ENCODE measurements around the gene MARCHF10. TPM values are rescaled to one million over a fixed set of nuclear protein-coding genes. Genes with fewer than 3 reads are reported as not detected.
A peak's percentile ranks its signal among the peaks of the same experiment; 100 is the strongest.

Gene MARCHF10
- total RNA-seq, 1 donor from 2014 or later: not detected

DNA sequence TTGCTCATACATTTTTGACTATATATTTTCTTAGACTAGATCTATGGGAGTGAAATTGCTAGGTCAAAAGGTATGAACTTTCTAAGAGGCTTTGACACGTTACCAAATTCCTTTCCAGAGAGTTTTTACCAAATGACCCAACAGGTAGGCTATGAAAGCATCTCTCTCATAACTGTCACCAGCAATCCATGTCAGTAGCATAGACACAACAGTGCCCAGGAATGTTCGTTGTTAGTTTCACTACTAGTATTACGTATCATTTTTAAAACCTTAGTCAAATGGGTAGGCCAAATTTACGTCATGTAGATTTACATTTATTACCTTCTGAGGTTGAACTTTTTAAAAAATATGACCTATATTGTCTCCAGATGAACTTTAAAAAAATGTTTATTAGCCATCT, 66.8 kb downstream of the MARCHF10 start:
- H3K27ac Mint-ChIP-seq: no peak overlapping the region
- peaks cover 42% of the 10 kb centered on the region for H3K27me3 Mint-ChIP-seq
- H3K4me1 Mint-ChIP-seq: no peaks in the 10 kb centered on the region
- no peaks in the 10 kb centered on the region for H3K36me3 Mint-ChIP-seq (ENCODE audit: low read depth)
- intact Hi-C loops (cut with micrococcal nuclease): no loop called here
- DNase-seq: no peak
- no peak overlapping the region for H3K4me3 Mint-ChIP-seq
- no peaks in the 10 kb centered on the region for H3K9me3 Mint-ChIP-seq

GRCh38 chr17:62739645-62740388, 68.3 kb downstream of the MARCHF10 start:
- intact Hi-C loops (cut with micrococcal nuclease): no loop called here
- no peak overlapping the region for H3K4me3 Mint-ChIP-seq

GRCh38 chr17:62738281-62738680, 69.8 kb downstream of the MARCHF10 start:
- no peaks in the 10 kb centered on the region for H3K4me1 Mint-ChIP-seq
- no peaks in the 10 kb centered on the region for H3K9me3 Mint-ChIP-seq
- DNase-seq: no peak
- no peaks in the 10 kb centered on the region for H3K36me3 Mint-ChIP-seq (ENCODE audit: low read depth)
- H3K4me3 Mint-ChIP-seq: no peak overlapping the region
- intact Hi-C loops (cut with micrococcal nuclease): no loop called here
- no peak overlapping the region for H3K27ac Mint-ChIP-seq
- H3K27me3 Mint-ChIP-seq: peaks cover 56% of the 10 kb centered on the region

More at GRCh38 chr17:62739645-62740388, 68.3 kb downstream of the MARCHF10 start:
- no peaks in the 10 kb centered on the region for H3K36me3 Mint-ChIP-seq (ENCODE audit: low read depth)
- no peaks in the 10 kb centered on the region for H3K9me3 Mint-ChIP-seq
- no peaks in the 10 kb centered on the region for H3K4me1 Mint-ChIP-seq
- no peak for DNase-seq
- no peak overlapping the region for H3K27ac Mint-ChIP-seq
- peaks cover 52% of the 10 kb centered on the region for H3K27me3 Mint-ChIP-seq

- Mint-ChIP-seq H3K9me3 (no peaks in the 10 kb centered on the region), H3K27me3 (peaks cover 55% of the 10 kb centered on the region), H3K27ac (no peak overlapping the region), H3K4me3 (no peak overlapping the region), H3K36me3 (ENCODE audit: low read depth) (no peaks in the 10 kb centered on the region), H3K4me1 (no peaks in the 10 kb centered on the region)
- DNase-seq: no peak
- intact Hi-C loops (cut with micrococcal nuclease): no loop called here
Measured at GRCh38 chr17:62737513-62737912, 70.6 kb downstream of the MARCHF10 start.

- intact Hi-C loops (cut with micrococcal nuclease): no loop called here
- no peak overlapping the region for H3K27ac Mint-ChIP-seq
- DNase-seq: no peak
- H3K4me1 Mint-ChIP-seq: no peaks in the 10 kb centered on the region
- H3K36me3 Mint-ChIP-seq (ENCODE audit: low read depth): no peaks in the 10 kb centered on the region
- H3K27me3 Mint-ChIP-seq: peaks cover 62% of the 10 kb centered on the region
- H3K9me3 Mint-ChIP-seq: no peaks in the 10 kb centered on the region
- no peak overlapping the region for H3K4me3 Mint-ChIP-seq
Measured at GRCh38 chr17:62735044-62735651, 73.0 kb downstream of the MARCHF10 start.

- Mint-ChIP-seq H3K36me3 (ENCODE audit: low read depth) (peaks cover 2% of the 10 kb centered on the region), H3K4me1 (no peaks in the 10 kb centered on the region), H3K27me3 (peaks cover 64% of the 10 kb centered on the region), H3K4me3 (no peak overlapping the region), H3K9me3 (peaks cover 3% of the 10 kb centered on the region), H3K27ac (no peak overlapping the region)
- intact Hi-C loops (cut with micrococcal nuclease): no loop called here
- DNase-seq: no peak
Measured at GRCh38 chr17:62732125-62732524, 76.0 kb downstream of the MARCHF10 start.

GRCh38 chr17:62727916-62728672, 80.0 kb downstream of the MARCHF10 start:
- DNase-seq: no peak
- Mint-ChIP-seq H3K4me1 (peaks cover 13% of the 10 kb centered on the region), H3K27me3 (peaks cover 70% of the 10 kb centered on the region), H3K36me3 (ENCODE audit: low read depth) (peaks cover 2% of the 10 kb centered on the region), H3K9me3 (peaks cover 3% of the 10 kb centered on the region), H3K4me3 (no peak overlapping the region), H3K27ac (no peak overlapping the region)
- intact Hi-C loops (cut with micrococcal nuclease): no loop called here

GRCh38 chr17:62725791-62726249, 82.3 kb downstream of the MARCHF10 start:
- H3K36me3 Mint-ChIP-seq (ENCODE audit: low read depth): peaks cover 2% of the 10 kb centered on the region
- H3K4me3 Mint-ChIP-seq: no peak overlapping the region
- H3K27ac Mint-ChIP-seq: no peak overlapping the region
- peaks cover 72% of the 10 kb centered on the region for H3K27me3 Mint-ChIP-seq
- H3K4me1 Mint-ChIP-seq: peaks cover 13% of the 10 kb centered on the region
- intact Hi-C loops (cut with micrococcal nuclease): no loop called here
- no peak for DNase-seq
- H3K9me3 Mint-ChIP-seq: peaks cover 3% of the 10 kb centered on the region

DNA sequence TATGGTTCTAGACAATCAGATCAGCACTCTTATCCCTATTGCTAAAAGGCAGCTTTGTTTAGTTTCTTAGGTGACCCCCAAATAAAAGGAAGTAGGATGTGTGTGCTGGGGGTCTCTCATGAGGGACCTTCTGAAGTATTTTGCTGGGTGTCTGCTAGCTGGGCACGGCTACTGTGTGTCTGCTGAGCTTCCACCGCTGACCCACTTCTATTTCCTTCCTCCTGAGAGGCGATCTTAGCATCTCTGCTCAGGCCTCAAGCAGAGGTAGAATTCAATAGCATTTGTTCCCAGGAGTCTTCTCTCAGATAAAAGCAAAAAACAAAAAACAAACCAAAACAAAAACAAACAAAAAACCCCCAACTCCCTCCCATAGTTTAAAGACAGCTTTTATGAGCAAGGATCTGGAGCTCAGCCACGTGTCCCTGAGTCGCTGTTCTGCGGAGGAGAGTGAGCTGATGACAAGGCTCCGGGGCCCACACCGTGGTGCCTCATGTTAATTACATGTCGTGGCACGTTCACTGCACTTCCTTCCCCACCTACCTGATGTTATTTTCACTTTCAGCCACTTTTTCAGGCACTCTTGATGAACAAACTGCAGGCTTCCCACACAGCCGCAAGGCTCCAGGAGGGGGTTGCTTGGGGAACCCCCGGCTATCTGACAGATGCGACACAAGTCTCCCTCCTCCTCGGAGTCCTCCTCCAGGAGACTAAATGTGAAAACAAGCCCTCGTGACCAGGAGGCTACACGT, 83.5 kb downstream of the MARCHF10 start:
- intact Hi-C loops (cut with micrococcal nuclease): loop anchor here (1.0 kb wide), 2 partner anchors 71 to 244 kb away; no protein-coding TSS in a partner anchor
- H3K36me3 Mint-ChIP-seq (ENCODE audit: low read depth): peaks cover 2% of the 10 kb centered on the region
- peaks cover 78% of the 10 kb centered on the region for H3K27me3 Mint-ChIP-seq
- H3K4me1 Mint-ChIP-seq: peaks cover 13% of the 10 kb centered on the region
- peak overlapping the region; percentile 45 for H3K4me3 Mint-ChIP-seq
- peaks cover 3% of the 10 kb centered on the region for H3K9me3 Mint-ChIP-seq
- DNase-seq: peak; percentile 86
- peak overlapping the region; percentile 52 for H3K27ac Mint-ChIP-seq

DNA sequence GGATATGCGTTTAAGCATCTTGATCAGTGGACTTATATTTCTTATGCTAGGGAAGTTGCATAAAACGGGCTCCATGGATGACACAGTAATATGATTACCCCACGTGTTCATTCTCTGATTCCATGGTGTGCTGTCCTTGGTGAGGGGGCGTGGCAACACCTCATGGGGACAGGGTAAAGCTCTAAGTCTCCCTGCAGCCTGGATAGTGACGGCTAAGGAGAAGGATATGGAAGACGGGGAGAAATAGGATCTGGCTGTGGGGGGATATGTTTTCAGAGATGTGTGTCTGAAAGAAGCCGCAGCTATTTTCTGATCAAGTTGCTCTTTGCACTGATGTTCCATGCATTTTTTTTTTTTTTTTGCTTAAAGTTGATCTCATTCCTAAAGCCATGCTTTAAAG, 84.3 kb downstream of the MARCHF10 start:
- intact Hi-C loops (cut with micrococcal nuclease): loop anchor here (1.0 kb wide), 2 partner anchors 71 to 244 kb away; no protein-coding TSS in a partner anchor
- H3K36me3 Mint-ChIP-seq (ENCODE audit: low read depth): peaks cover 2% of the 10 kb centered on the region
- H3K4me1 Mint-ChIP-seq: peaks cover 14% of the 10 kb centered on the region
- DNase-seq: no peak
- no peak overlapping the region for H3K27ac Mint-ChIP-seq
- H3K9me3 Mint-ChIP-seq: peaks cover 3% of the 10 kb centered on the region
- H3K4me3 Mint-ChIP-seq: no peak overlapping the region
- H3K27me3 Mint-ChIP-seq: peaks cover 84% of the 10 kb centered on the region

DNA sequence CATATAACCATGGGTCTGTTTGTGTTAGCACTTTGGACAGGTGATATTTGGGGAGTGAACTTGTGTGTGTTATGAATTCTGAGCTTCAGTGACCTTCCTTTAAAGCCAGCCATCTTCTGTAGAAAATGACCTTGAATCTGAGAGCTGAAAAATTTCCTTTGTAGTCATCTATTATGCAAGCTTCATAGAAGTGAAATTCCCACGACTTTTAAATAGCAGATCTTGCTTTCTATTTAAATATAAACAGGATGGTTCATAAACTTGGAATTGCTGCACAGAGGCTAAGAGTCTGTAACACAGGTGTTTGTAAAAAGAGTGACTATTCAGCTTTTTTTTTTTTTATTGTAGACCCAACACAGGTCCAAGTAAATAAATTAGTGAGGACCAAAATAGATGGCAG, 85.5 kb downstream of the MARCHF10 start:
- Mint-ChIP-seq H3K36me3 (ENCODE audit: low read depth) (no peaks in the 10 kb centered on the region), H3K4me3 (no peak overlapping the region), H3K27me3 (peaks cover 85% of the 10 kb centered on the region), H3K4me1 (peaks cover 18% of the 10 kb centered on the region), H3K9me3 (no peaks in the 10 kb centered on the region), H3K27ac (no peak overlapping the region)
- DNase-seq: no peak
- intact Hi-C loops (cut with micrococcal nuclease): no loop called here

- Mint-ChIP-seq H3K27me3 (peaks cover 71% of the 10 kb centered on the region), H3K9me3 (no peaks in the 10 kb centered on the region), H3K4me3 (no peak overlapping the region), H3K36me3 (ENCODE audit: low read depth) (no peaks in the 10 kb centered on the region), H3K27ac (no peak overlapping the region), H3K4me1 (peaks cover 18% of the 10 kb centered on the region)
- DNase-seq: no peak
- intact Hi-C loops (cut with micrococcal nuclease): no loop called here
Measured at GRCh38 chr17:62720126-62720850, 87.8 kb downstream of the MARCHF10 start.

DNA sequence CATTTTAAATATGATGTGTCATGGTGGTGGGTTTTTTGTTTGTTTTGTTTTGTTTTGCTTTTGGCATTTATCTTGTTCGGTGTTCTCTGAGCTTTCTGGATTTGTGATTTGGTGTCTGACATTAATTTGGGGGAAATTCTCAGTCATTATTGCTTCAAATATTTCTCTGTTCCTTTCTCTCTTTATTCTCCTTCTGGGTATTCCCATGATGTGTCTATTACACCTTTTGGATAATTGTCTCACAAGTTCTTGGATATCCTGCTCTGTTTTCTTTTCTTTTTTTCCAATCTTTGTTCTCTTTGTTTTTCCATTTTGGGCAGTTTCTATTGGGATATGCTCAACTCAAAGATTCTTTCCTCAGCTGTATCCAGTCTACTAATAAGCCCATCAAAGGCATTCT, 88.5 kb downstream of the MARCHF10 start:
- H3K4me3 Mint-ChIP-seq: no peak overlapping the region
- H3K4me1 Mint-ChIP-seq: peaks cover 12% of the 10 kb centered on the region
- no peaks in the 10 kb centered on the region for H3K9me3 Mint-ChIP-seq
- H3K27ac Mint-ChIP-seq: no peak overlapping the region
- no peaks in the 10 kb centered on the region for H3K36me3 Mint-ChIP-seq (ENCODE audit: low read depth)
- peaks cover 69% of the 10 kb centered on the region for H3K27me3 Mint-ChIP-seq
- intact Hi-C loops (cut with micrococcal nuclease): no loop called here
- no peak for DNase-seq

Data from activated CD4-positive, alpha-beta T cell treated with anti-CD3 and anti-CD28 coated beads, Interleukin-2, amount 10 ng/mL, durations not matched to agents 24 days and 14 days (primary cell).